DMS114 treated with DMSO at 0.1 percent for 48 hours (cell line): ENCODE results near the gene PLOD2.
"Not testable (repeated sequence)": the region's sequence is repeated elsewhere in the genome, so short reads cannot be mapped to it uniquely, and the experiment has no call there.

ENCODE experiments used
- DNase-seq: peaks from one replicate; lab custom pipeline; 2025; ENCODE audit not compliant: unreplicated experiment; lab: John Stamatoyannopoulos, UW

The PLOD2 gene

GRCh38 chr3:146139586-146140110, 21.3 kb downstream of the PLOD2 start:
- no peak for DNase-seq

- no peak for DNase-seq
Observed at GRCh38 chr3:146138902-146139301, 22.1 kb downstream of the PLOD2 start.

GRCh38 chr3:146136647-146137046, 24.3 kb downstream of the PLOD2 start:
- no peak for DNase-seq

- DNase-seq, result no peak
Observed at GRCh38 chr3:146134348-146135117, 26.5 kb downstream of the PLOD2 start.

DNA sequence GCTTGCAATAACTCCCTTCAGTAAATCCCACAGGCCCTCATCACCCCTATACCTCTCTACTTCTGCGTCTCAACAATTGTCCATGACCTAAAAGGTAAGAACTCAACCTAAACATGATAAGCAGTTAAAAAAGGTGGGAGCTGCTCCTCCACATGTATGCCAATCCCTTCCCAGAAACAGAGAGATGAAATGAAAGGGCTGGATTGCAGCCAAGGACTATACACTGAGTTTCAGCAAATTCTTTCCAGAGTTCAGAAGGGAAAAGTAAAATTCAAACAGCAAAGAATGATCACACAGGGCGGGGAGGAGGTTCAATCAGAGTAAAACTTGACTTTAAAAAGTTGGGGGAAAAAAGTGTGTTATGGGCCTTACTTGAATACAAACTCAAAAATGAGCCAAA, 27.5 kb downstream of the PLOD2 start:
- DNase-seq, result no peak

GRCh38 chr3:146131616-146132410, 29.2 kb downstream of the PLOD2 start:
- no peak for DNase-seq

GRCh38 chr3:146130881-146131371, 30.1 kb downstream of the PLOD2 start:
- DNase-seq, result no peak

GRCh38 chr3:146129750-146130149, 31.2 kb downstream of the PLOD2 start:
- no peak for DNase-seq

GRCh38 chr3:146128939-146129338, 32.0 kb downstream of the PLOD2 start:
- DNase-seq, result no peak

DNA sequence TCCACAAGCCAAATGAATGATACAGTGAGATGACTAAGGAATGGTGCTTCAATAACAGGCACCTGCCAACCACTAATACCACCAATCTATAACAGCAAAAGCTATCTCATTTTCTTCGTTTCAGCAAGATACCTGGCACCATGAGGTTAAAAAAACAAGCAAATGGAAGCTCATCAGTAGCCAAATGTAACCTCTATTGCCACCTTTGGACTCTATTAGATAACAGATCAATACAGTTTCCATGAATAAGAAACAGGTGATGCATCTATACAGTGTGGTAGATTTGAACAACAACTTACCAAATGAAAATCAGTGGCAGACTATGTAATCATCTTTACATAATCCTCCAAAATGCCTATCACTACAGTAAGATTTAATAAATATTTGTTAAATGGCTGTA, 32.8 kb downstream of the PLOD2 start:
- DNase-seq, result no peak

- no peak for DNase-seq
Observed at GRCh38 chr3:146125951-146126350, 35.0 kb downstream of the PLOD2 start.

- DNase-seq, result no peak
Observed at GRCh38 chr3:146124126-146124801, 36.7 kb downstream of the PLOD2 start.

GRCh38 chr3:146117406-146118285, 43.3 kb downstream of the PLOD2 start:
- DNase-seq, result no peak

DNA sequence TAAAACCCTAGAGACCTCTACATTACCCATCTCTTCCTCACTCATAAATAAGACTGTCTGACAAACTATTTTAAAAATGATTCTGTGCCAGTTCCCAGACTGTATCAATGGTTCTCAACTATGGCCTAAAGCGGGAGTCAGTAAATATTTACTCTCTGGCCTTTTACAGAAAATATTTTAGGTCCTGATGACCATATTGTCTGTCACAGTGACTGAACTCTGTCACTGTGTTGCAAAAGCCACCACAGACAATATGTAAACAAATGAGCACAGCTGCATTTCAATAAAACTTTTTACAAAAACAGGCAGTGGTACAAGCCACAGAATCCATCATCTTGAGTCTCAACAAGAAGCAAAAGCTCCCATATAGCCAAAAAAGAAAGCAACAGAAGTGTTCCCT, 45.4 kb downstream of the PLOD2 start:
- no peak for DNase-seq

DNA sequence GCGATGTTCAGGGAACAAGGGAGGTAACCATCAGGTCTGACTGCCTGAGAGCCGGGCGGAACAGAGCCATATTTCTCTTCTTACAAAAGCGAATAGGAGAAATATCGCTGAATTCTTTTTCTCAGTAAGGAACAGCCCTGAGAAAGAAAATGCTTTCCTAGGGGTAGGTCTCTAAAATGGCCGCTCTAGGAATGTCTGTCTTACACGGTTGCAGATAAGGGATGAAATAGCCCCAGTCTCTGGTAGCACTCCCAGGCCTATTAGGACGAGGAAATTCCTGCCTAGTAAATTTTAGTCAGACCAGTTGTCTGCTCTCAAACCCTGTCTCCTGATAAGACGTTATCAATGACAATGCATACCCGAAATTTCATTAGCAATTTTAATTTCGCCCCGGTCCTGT, 47.2 kb downstream of the PLOD2 start:
- DNase-seq, result not testable (repeated sequence)

- DNase-seq, result no peak
Observed at GRCh38 chr3:146111337-146111736, 49.6 kb downstream of the PLOD2 start.

DNA sequence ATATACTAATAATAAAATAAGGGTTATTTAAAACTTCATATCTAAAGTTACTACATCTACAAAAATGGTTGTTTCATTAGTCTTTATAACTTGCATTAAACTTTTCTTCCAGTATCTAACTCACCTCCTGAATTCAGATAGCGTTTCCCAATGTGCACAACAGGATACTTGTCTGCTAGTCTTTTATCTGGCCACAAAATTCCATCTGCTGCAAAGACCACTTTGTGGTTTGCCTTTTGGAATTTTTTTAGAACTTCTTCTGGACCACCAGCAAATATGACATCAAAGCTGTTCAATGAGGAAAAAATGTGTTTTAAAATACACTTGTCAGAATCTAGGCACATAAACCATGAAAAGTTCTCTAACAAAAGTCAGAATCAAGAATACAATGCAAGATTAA, 50.8 kb downstream of the PLOD2 start:
- DNase-seq, result no peak

GRCh38 chr3:146106986-146107385, 54.0 kb downstream of the PLOD2 start:
- no peak for DNase-seq

GRCh38 chr3:146104068-146104467, 56.9 kb downstream of the PLOD2 start:
- no peak for DNase-seq

GRCh38 chr3:146102885-146103284, 58.1 kb downstream of the PLOD2 start:
- no peak for DNase-seq
